Measurements from ENCODE around the gene ZFHX3. TPM values are rescaled to one million over a fixed set of nuclear protein-coding genes. Genes with fewer than 3 reads are reported as not detected.

Gene ZFHX3
- total and polyA plus RNA-seq, 2 experiments from 2014 or later: 2.8 to 3.9 TPM

- in situ Hi-C loops (cut with MboI): no loop called here
- Histone ChIP-seq H4K20me1 (ENCODE audit: insufficient read depth) (peaks cover 4% of the 10 kb centered on the region; the same call in 1 of the 2 replicates), H3K4me3 (no peak overlapping the region), H3K9ac (no peak overlapping the region), H3F3A (ENCODE audit: insufficient read depth) (peaks cover 12% of the 10 kb centered on the region; the same call in 1 of the 2 replicates), H3K9me2 (ENCODE audit: insufficient read depth) (no peaks in the 10 kb centered on the region), H3K4me1 (ENCODE audit: insufficient read depth) (peaks cover 18% of the 10 kb centered on the region), H3K4me2 (ENCODE audit: unreplicated experiment) (no peak overlapping the region), H3K36me3 (ENCODE audit: low read depth) (no peaks in the 10 kb centered on the region), H3K79me2 (ENCODE audit: insufficient read depth) (peaks cover 98% of the 10 kb centered on the region), H3K9me3 (ENCODE audit: low read depth) (no peaks in the 10 kb centered on the region), H2AFZ (no peak overlapping the region), H3K27me3 (replicated peaks; ENCODE audit: insufficient read depth) (no peaks in the 10 kb centered on the region), H3K27ac (no peak overlapping the region)
- DNase-seq: no peak
- 96 to 97% methylated on average over 10 of the region's 10 CpGs for WGBS, 2 experiments (ENCODE audit: low coverage in 1 of 2, low lambda C conversion rate in 2 of 2, missing lambda C conversion rate in 2 of 2)
- TF ChIP-seq EZH2phosphoT487 (IDR thresholded peaks at IDR 0.05; ENCODE audit: insufficient read depth, low read depth) (no peak), EZH2 (IDR thresholded peaks at IDR 0.05; ENCODE audit: insufficient read depth, poor library complexity, severe bottlenecking) (no peak)
Measured at GRCh38 chr16:73032541-73033270, 15.2 kb downstream of the ZFHX3 start.

DNA sequence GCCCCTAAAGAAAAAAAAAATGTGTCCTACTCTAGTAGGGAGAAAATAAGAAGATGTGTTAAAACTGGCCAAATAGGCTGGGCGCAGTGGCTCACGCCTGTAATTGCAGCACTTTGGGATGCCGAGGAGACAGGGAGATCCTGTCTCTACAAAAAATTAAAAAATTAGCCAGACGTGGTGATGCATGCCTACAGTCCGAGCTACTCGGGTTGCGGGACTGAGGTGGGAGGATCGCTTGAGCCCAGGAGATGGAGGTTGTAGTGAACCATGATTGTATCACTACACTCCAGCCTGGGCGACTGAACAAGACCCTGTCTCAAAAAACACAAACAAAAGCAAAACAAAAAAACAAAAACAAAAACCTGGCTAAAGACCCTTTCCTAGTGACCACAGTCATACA is 15.9 kb downstream of the ZFHX3 start:
- H3K9ac ChIP-seq: peak overlapping the region; percentile 41; the same call in 1 of the 2 replicates
- H3K4me2 ChIP-seq (ENCODE audit: unreplicated experiment): peak overlapping the region; percentile 43
- TF ChIP-seq EZH2phosphoT487 (IDR thresholded peaks at IDR 0.05; ENCODE audit: insufficient read depth, low read depth): no peak
- no peak for TF ChIP-seq EZH2 (IDR thresholded peaks at IDR 0.05; ENCODE audit: insufficient read depth, poor library complexity, severe bottlenecking)
- H2AFZ ChIP-seq: peak overlapping the region; percentile 49; the same call in 1 of the 2 replicates
- H3K36me3 ChIP-seq (ENCODE audit: low read depth): no peaks in the 10 kb centered on the region
- no peaks in the 10 kb centered on the region for H3K9me3 ChIP-seq (ENCODE audit: low read depth)
- H3K27me3 ChIP-seq (replicated peaks; ENCODE audit: insufficient read depth): no peaks in the 10 kb centered on the region
- peaks cover 98% of the 10 kb centered on the region for H3K79me2 ChIP-seq (ENCODE audit: insufficient read depth)
- no peak overlapping the region for H3K4me3 ChIP-seq
- in situ Hi-C loops (cut with MboI): no loop called here
- H3K4me1 ChIP-seq (ENCODE audit: insufficient read depth): peaks cover 18% of the 10 kb centered on the region
- H3K9me2 ChIP-seq (ENCODE audit: insufficient read depth): no peaks in the 10 kb centered on the region
- H4K20me1 ChIP-seq (ENCODE audit: insufficient read depth): peaks cover 4% of the 10 kb centered on the region; the same call in 1 of the 2 replicates
- WGBS, 2 experiments (ENCODE audit: low coverage in 1 of 2, low lambda C conversion rate in 2 of 2, missing lambda C conversion rate in 2 of 2): 43 to 44% methylated on average over 9 of the region's 9 CpGs
- peak; percentile 43 for DNase-seq
- H3K27ac ChIP-seq: peak overlapping the region; percentile 52
- peaks cover 12% of the 10 kb centered on the region; the same call in 1 of the 2 replicates for H3F3A ChIP-seq (ENCODE audit: insufficient read depth)

DNA sequence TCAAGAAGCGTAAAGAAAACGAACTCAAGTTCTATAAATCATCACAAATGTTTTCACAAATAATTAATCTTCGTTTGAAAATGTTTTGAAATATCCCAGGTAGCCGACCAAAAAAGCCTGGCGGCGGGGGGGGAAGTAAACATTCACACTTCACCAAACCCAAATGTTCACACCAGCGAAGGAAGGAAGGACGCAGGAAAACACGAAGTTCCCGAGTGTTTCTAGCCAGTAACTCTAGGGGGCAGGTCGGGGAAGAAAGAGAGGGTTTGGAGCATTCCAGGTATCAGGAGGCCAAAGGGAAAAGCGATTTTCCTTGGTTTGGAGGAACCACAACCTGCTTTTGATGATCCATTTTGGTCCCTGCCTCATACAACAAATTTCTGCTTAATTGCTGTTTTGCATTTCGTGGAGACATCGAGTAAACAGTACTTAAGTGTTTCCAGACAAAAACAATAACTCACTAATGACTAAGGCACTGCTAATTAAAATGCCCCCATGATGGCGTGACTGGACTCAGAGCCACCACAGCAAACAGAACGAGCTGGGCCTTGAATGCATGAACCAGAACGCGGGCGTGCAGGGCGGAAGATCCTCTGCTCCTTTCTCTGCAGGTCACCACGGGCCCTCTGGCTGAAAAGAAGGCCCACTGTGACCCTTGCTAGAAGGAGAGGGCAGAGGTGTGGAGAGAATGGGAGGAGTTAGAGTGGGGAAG is 16.6 kb downstream of the ZFHX3 start:
- Histone ChIP-seq H2AFZ (peak overlapping the region; percentile 49), H3K36me3 (ENCODE audit: low read depth) (no peaks in the 10 kb centered on the region), H3K27me3 (replicated peaks; ENCODE audit: insufficient read depth) (no peaks in the 10 kb centered on the region), H4K20me1 (ENCODE audit: insufficient read depth) (peaks cover 4% of the 10 kb centered on the region; the same call in 1 of the 2 replicates), H3K27ac (peak overlapping the region; percentile 52), H3K9ac (peak overlapping the region; percentile 41; the same call in 1 of the 2 replicates), H3K4me2 (ENCODE audit: unreplicated experiment) (peak overlapping the region; percentile 43), H3K79me2 (ENCODE audit: insufficient read depth) (peaks cover 98% of the 10 kb centered on the region), H3K9me2 (ENCODE audit: insufficient read depth) (no peaks in the 10 kb centered on the region), H3K4me1 (ENCODE audit: insufficient read depth) (peaks cover 18% of the 10 kb centered on the region), H3F3A (ENCODE audit: insufficient read depth) (peaks cover 12% of the 10 kb centered on the region; the same call in 1 of the 2 replicates), H3K4me3 (no peak overlapping the region), H3K9me3 (ENCODE audit: low read depth) (no peaks in the 10 kb centered on the region)
- peak; percentile 80 for DNase-seq
- 20 to 22% methylated on average over 21 of the region's 21 CpGs for WGBS, 2 experiments (ENCODE audit: low coverage in 1 of 2, low lambda C conversion rate in 2 of 2, missing lambda C conversion rate in 2 of 2)
- TF ChIP-seq EZH2phosphoT487 (IDR thresholded peaks at IDR 0.05; ENCODE audit: insufficient read depth, low read depth): no peak
- TF ChIP-seq EZH2 (IDR thresholded peaks at IDR 0.05; ENCODE audit: insufficient read depth, poor library complexity, severe bottlenecking): no peak
- in situ Hi-C loops (cut with MboI): no loop called here

GRCh38 chr16:73028721-73029361 is 19.1 kb downstream of the ZFHX3 start:
- H3K9ac ChIP-seq: no peak overlapping the region
- H2AFZ ChIP-seq: no peak overlapping the region
- no peak overlapping the region for H3K4me3 ChIP-seq
- no peaks in the 10 kb centered on the region for H3K9me3 ChIP-seq (ENCODE audit: low read depth)
- H4K20me1 ChIP-seq (ENCODE audit: insufficient read depth): peaks cover 7% of the 10 kb centered on the region; the same call in 1 of the 2 replicates
- in situ Hi-C loops (cut with MboI): no loop called here
- no peaks in the 10 kb centered on the region for H3K36me3 ChIP-seq (ENCODE audit: low read depth)
- H3K9me2 ChIP-seq (ENCODE audit: insufficient read depth): no peaks in the 10 kb centered on the region
- peaks cover 12% of the 10 kb centered on the region; the same call in 1 of the 2 replicates for H3F3A ChIP-seq (ENCODE audit: insufficient read depth)
- TF ChIP-seq EZH2 (IDR thresholded peaks at IDR 0.05; ENCODE audit: insufficient read depth, poor library complexity, severe bottlenecking) (no peak), EZH2phosphoT487 (IDR thresholded peaks at IDR 0.05; ENCODE audit: insufficient read depth, low read depth) (no peak)
- WGBS, 2 experiments (ENCODE audit: low coverage in 1 of 2, low lambda C conversion rate in 2 of 2, missing lambda C conversion rate in 2 of 2): 84 to 99% methylated on average over 8 to 9 of the region's 9 CpGs
- peaks cover 98% of the 10 kb centered on the region for H3K79me2 ChIP-seq (ENCODE audit: insufficient read depth)
- no peak for DNase-seq
- H3K27ac ChIP-seq: no peak overlapping the region
- no peaks in the 10 kb centered on the region for H3K27me3 ChIP-seq (replicated peaks; ENCODE audit: insufficient read depth)
- peaks cover 27% of the 10 kb centered on the region for H3K4me1 ChIP-seq (ENCODE audit: insufficient read depth)
- H3K4me2 ChIP-seq (ENCODE audit: unreplicated experiment): no peak overlapping the region

All from GM23248 (cell line).